Mucosa of descending colon (tissue), 3 donors: ENCODE data around the gene EFCAB6. TPM values are rescaled to one million over a fixed set of nuclear protein-coding genes. Genes with fewer than 3 reads are reported as not detected.

Source experiments
- ATAC-seq: fragments of 200-7000 bp; cut with Tn5 transposase; one replicate; pipeline ENCODE4 v1.9.1; 2020; ENCODE audit warnings: mild to moderate bottlenecking, moderate library complexity
- DNase-seq, 3 donors: peaks; one replicate each; pipeline ENCODE4 v3.0.0-alpha.2; 2020
- H3K36me3 ChIP-seq: fragments of 200-600 bp; one replicate; pipeline ENCODE4 v1.8.0; 2021; ENCODE audit warnings: low read depth, mild to moderate bottlenecking
- H3K4me1 ChIP-seq: fragments of 200-600 bp; one replicate; pipeline ENCODE4 v1.8.0; 2021; ENCODE audit warnings: low read depth, mild to moderate bottlenecking
- H3K4me3 ChIP-seq: fragments of 200-600 bp; one replicate; pipeline ENCODE4 v1.8.0; 2021; ENCODE audit warnings: mild to moderate bottlenecking
- H3K9me3 ChIP-seq: fragments of 200-600 bp; one replicate; pipeline ENCODE4 v1.8.0; 2021; ENCODE audit warnings: mild to moderate bottlenecking
- intact Hi-C, 2 donors: fragments of 100-400 bp; cut with DNase I in 1 of 2; cut with micrococcal nuclease in 1 of 2; formaldehyde crosslinking; loops; one replicate each; pipeline versions ENCODE4 v1.11.0 to v1.11.1; 2022; cut with DNase I, micrococcal nuclease
- total RNA-seq, 3 donors: library from RNA; stranded (reverse); fragmentation: NEBNext Ultra II Directional in 2 of 3; extraction: Animal tissue kit (Norgen Biotek cat#: 25700) in 2 of 3; gene quantifications; one replicate each; pipeline versions ENCODE4 v1.2.1 to v1.2.4, GENCODE V29; 2021 to 2023
- TF ChIP-seq, protein P1 (sequence below): fragments of 200-600 bp; IDR thresholded peaks from one replicate; pipeline ENCODE4 v1.8.0; 2022; ENCODE audit warnings: antibody characterized with exemption, mild to moderate bottlenecking
- donor health status: DM: no; HTN: no; CAD: no; lungs with moderate emphysema.
- donor health status: DM: no; HTN: no; CAD: no.
- donor health status: DM: no; HTN: yes; CAD: no.

The EFCAB6 gene
- total RNA-seq, 3 donors from 2014 or later = 1.1 to 1.8 (median 1.7) TPM

DNA sequence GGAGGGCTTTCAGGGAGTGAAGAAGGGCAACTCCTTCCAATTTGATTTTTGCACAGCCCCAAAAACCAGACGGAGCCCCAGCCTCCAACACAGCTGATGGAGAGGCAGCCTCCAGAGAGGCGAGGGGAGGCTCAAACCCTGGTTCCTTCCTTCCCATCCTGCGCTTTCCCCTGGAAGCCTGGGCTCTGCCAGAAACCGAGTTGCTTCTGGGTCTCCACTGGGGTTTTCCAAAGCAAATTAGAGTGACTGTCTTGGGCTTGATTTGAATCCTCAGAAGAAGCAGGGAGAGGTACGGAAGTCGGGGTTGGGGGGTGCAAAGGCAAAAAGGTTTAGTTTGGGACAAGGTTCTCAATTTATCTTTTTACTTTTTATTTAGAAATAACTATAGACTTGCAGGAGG lies 271.1 kb downstream of the EFCAB6 start:
- Histone ChIP-seq H3K4me1 (no peaks in the 10 kb centered on the region), H3K36me3 (no peaks in the 10 kb centered on the region), H3K4me3 (no peak overlapping the region), H3K9me3 (no peaks in the 10 kb centered on the region)
- TF ChIP-seq, protein P1, sequence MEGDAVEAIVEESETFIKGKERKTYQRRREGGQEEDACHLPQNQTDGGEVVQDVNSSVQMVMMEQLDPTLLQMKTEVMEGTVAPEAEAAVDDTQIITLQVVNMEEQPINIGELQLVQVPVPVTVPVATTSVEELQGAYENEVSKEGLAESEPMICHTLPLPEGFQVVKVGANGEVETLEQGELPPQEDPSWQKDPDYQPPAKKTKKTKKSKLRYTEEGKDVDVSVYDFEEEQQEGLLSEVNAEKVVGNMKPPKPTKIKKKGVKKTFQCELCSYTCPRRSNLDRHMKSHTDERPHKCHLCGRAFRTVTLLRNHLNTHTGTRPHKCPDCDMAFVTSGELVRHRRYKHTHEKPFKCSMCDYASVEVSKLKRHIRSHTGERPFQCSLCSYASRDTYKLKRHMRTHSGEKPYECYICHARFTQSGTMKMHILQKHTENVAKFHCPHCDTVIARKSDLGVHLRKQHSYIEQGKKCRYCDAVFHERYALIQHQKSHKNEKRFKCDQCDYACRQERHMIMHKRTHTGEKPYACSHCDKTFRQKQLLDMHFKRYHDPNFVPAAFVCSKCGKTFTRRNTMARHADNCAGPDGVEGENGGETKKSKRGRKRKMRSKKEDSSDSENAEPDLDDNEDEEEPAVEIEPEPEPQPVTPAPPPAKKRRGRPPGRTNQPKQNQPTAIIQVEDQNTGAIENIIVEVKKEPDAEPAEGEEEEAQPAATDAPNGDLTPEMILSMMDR = no peak
- intact Hi-C loops = no loop called here
- ATAC-seq = no peak
- no peak for DNase-seq

DNA sequence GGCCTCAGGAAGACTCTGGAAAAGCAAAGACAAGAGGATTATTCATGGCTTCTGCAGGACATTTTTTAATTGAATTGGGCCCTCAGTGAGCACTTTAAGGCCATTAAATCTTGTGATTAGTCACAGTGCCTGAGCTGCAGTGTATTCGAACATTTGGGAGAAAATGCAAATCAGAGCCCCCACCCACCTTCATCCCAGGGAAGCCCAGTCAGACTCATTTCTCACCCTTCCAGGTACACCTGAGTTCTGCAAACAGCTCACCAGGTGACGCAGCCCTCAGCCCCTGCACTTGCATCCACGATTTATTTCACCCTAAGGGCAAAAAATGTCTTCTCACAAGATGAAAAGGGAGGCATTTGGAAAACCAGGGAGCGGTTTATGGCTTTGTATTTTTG lies 271.6 kb downstream of the EFCAB6 start:
- ATAC-seq (no peak), DNase-seq (no peak)
- H3K4me3 ChIP-seq = no peak overlapping the region
- no peaks in the 10 kb centered on the region for H3K4me1 ChIP-seq
- TF ChIP-seq, protein P1 = no peak
- H3K9me3 ChIP-seq = no peaks in the 10 kb centered on the region
- no peaks in the 10 kb centered on the region for H3K36me3 ChIP-seq
- intact Hi-C loops = no loop called here

DNA sequence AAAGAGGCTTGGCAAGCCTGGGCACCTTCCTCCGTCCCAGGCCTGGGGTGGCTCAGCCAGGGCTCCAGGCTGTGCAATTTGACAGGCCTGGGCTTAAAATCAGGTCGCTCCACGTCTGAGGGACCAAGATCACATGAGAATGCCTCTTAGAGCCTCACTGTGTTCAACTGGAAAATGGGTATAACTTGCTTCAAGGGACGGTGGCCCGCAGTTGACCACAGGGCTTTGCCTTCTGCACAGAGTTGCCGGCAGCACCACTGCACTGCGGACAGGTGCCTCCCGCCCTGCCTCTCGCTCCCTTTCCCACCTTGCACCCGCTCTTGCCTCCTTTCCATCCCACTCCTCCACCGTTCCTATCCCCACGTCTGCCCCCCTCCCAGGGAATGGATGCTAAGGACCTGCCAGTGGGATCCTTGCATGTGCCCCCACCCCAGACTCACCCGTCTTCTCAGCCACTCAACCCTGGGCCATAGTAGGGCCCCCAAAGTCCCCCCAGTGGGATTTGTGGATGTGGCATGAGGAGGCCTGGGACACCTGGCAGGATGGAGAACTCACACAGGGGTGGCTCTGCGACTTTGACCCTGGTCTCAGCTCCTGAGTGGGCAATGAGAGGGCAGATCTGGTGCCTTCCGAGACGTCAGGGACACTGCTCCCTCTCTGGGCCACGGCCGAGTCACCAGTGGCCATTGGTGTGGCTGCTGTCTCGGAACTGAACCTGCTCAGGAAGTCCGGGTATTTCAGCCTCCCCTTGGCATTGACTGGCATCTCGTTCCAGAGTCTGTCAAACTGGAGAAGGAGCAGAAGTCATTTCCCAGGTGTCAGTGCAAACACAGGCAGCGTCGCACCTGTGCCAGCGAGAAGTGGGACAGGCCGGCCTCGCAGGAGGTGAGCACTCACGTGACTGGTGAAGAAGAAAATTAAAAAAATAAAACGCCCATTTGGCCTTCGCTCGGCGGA lies 272.3 kb downstream of the EFCAB6 start:
- H3K4me1 ChIP-seq = no peaks in the 10 kb centered on the region
- no peaks in the 10 kb centered on the region for H3K36me3 ChIP-seq
- intact Hi-C loops = no loop called here
- ATAC-seq (no peak), DNase-seq (no peak)
- TF ChIP-seq, protein P1 = no peak
- no peak overlapping the region for H3K4me3 ChIP-seq
- no peaks in the 10 kb centered on the region for H3K9me3 ChIP-seq

DNA sequence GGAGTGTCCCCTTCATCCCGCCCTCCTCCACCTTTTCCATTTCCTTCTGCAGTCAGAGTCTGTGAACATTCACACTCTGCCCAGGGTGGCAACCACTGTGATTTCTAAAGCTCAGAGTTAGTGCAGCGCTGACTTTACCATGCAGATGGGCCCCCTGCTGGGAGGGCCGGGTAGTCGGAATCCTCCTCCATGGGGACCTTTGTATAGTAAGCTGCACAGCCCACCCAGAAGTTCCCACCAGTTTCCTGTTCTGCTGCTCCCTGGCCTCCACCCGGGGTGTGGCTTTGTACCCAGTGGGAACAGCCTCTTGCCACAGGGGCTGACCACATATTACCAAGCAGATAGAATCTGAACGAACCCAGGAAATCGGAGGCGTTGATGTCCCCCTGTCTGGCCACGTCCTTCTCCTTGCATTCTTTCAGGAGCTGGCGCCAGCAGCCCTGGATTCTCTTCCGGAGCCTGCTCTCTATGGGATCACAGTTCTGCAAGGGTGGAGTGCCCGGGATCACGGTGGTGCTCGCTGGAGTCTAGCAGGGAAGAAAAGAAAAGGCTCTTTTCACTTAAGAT lies 275.0 kb downstream of the EFCAB6 start:
- H3K36me3 ChIP-seq = no peaks in the 10 kb centered on the region
- TF ChIP-seq, protein P1 = no peak
- no peak for ATAC-seq
- no peaks in the 10 kb centered on the region for H3K9me3 ChIP-seq
- no peak for DNase-seq
- H3K4me1 ChIP-seq = no peaks in the 10 kb centered on the region
- intact Hi-C loops = no loop called here
- H3K4me3 ChIP-seq = no peak overlapping the region

DNA sequence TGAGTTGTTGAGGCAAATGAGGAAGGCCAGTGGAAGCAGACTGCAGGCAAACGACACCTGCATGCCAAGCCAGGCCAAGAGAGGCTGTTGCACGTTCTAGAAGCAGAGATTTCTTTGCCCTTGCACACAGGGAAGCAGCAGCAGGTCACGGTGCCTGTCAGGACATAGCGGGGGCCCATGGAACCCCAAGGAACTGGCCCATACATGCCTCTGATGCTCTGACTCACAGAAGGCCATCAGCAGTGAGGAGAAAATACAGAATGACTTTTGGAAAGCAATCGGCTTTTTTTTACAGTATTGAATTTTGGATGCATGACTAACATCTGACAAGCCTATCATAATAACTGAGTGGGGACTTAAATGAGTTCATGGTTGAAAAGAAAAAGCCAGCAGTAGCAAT lies 276.4 kb downstream of the EFCAB6 start:
- Histone ChIP-seq H3K36me3 (no peaks in the 10 kb centered on the region), H3K9me3 (no peaks in the 10 kb centered on the region), H3K4me1 (no peaks in the 10 kb centered on the region), H3K4me3 (no peak overlapping the region)
- TF ChIP-seq, protein P1 = no peak
- no peak for DNase-seq
- intact Hi-C loops = no loop called here
- no peak for ATAC-seq
